HL-60 (cell line): ENCODE results near the gene ERBB4.

Experiments used
- TF ChIP-seq, protein P1 (sequence below): IDR thresholded peaks from one replicate; pipeline ENCODE4 v1.5.1; 2011; ENCODE audit warnings: low read length, control low read depth, inconsistent platforms; ENCODE audit not compliant: insufficient read depth
- TF ChIP-seq, protein P2 (sequence below): IDR thresholded peaks from 2 replicates; pipeline ENCODE4 v1.6.1; 2012; ENCODE audit warnings: low read depth; ENCODE audit not compliant: insufficient replicate concordance

DNA sequence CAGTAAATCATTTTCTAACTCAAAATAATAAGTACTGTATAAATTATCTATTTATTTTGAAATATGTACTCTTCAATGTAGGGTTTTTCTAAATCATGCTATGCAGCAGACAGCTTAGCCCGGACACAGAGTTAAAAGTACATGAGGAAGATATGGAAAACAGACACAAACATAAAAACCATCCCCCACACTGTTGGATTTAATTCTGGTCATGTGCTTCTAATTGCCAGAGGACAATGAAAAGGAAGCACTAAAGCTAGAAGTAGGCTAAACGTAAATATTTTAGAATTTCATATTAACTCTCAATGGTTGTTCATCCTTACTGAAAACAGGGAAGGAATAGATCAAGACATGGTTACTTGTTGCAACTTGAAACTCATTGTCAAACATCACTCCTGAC lies 420.7 kb downstream of the ERBB4 start:
- TF ChIP-seq, protein P1, sequence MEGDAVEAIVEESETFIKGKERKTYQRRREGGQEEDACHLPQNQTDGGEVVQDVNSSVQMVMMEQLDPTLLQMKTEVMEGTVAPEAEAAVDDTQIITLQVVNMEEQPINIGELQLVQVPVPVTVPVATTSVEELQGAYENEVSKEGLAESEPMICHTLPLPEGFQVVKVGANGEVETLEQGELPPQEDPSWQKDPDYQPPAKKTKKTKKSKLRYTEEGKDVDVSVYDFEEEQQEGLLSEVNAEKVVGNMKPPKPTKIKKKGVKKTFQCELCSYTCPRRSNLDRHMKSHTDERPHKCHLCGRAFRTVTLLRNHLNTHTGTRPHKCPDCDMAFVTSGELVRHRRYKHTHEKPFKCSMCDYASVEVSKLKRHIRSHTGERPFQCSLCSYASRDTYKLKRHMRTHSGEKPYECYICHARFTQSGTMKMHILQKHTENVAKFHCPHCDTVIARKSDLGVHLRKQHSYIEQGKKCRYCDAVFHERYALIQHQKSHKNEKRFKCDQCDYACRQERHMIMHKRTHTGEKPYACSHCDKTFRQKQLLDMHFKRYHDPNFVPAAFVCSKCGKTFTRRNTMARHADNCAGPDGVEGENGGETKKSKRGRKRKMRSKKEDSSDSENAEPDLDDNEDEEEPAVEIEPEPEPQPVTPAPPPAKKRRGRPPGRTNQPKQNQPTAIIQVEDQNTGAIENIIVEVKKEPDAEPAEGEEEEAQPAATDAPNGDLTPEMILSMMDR: no peak
- TF ChIP-seq, protein P2, sequence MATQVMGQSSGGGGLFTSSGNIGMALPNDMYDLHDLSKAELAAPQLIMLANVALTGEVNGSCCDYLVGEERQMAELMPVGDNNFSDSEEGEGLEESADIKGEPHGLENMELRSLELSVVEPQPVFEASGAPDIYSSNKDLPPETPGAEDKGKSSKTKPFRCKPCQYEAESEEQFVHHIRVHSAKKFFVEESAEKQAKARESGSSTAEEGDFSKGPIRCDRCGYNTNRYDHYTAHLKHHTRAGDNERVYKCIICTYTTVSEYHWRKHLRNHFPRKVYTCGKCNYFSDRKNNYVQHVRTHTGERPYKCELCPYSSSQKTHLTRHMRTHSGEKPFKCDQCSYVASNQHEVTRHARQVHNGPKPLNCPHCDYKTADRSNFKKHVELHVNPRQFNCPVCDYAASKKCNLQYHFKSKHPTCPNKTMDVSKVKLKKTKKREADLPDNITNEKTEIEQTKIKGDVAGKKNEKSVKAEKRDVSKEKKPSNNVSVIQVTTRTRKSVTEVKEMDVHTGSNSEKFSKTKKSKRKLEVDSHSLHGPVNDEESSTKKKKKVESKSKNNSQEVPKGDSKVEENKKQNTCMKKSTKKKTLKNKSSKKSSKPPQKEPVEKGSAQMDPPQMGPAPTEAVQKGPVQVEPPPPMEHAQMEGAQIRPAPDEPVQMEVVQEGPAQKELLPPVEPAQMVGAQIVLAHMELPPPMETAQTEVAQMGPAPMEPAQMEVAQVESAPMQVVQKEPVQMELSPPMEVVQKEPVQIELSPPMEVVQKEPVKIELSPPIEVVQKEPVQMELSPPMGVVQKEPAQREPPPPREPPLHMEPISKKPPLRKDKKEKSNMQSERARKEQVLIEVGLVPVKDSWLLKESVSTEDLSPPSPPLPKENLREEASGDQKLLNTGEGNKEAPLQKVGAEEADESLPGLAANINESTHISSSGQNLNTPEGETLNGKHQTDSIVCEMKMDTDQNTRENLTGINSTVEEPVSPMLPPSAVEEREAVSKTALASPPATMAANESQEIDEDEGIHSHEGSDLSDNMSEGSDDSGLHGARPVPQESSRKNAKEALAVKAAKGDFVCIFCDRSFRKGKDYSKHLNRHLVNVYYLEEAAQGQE: no peak
